Mesothelial cell of epicardium (in vitro differentiated cells): Measurements from ENCODE around the gene IQCF5. TPM values are rescaled to one million over a fixed set of nuclear protein-coding genes. Genes with fewer than 3 reads are reported as not detected.

ENCODE experiments used
- DNase-seq, 2 experiments: peaks; one replicate each; pipeline ENCODE4 v3.0.0; 2021; ENCODE audit warnings: low spot score in 2 of 2; ENCODE audit not compliant: unreplicated experiment in 2 of 2
- H3K27ac Mint-ChIP-seq: 2 replicates; pipeline ENCODE4 v1.8.0; 2021; ENCODE audit warnings: mixed read lengths
- H3K27me3 Mint-ChIP-seq: 2 replicates; pipeline ENCODE4 v1.8.0; 2021; ENCODE audit warnings: low read depth, mixed read lengths
- H3K36me3 Mint-ChIP-seq: 2 replicates; pipeline ENCODE4 v1.8.0; 2021; ENCODE audit warnings: mixed read lengths
- H3K4me1 Mint-ChIP-seq: 2 replicates; pipeline ENCODE4 v1.8.0; 2021; ENCODE audit warnings: mixed read lengths
- H3K4me3 Mint-ChIP-seq: 2 replicates; pipeline ENCODE4 v1.8.0; 2021; ENCODE audit warnings: mild to moderate bottlenecking, moderate library complexity, mixed read lengths
- H3K9me3 Mint-ChIP-seq: 2 replicates; pipeline ENCODE4 v1.8.0; 2021; ENCODE audit warnings: mixed read lengths
- CTCF ChIP-seq: fragments of 200-600 bp; sonication (generic); IDR thresholded peaks from one replicate; pipeline ENCODE4 v1.5.0; 2021; ENCODE audit warnings: antibody characterized with exemption; ENCODE audit not compliant: unreplicated experiment
- total RNA-seq: library from RNA; stranded (reverse); gene quantifications from 3 replicates; pipeline ENCODE4 v1.2.1, GENCODE V29; 2021

IQCF5 gene
- total RNA-seq, 1 donor from 2014 or later: not detected

GRCh38 chr3:51888463-51889105, 13.2 kb upstream of the IQCF5 start:
- H3K4me1 Mint-ChIP-seq: no peaks in the 10 kb centered on the region
- no peak overlapping the region for H3K4me3 Mint-ChIP-seq

GRCh38 chr3:51887620-51888019, 12.2 kb upstream of the IQCF5 start:
- DNase-seq: no peak
- no peaks in the 10 kb centered on the region for H3K36me3 Mint-ChIP-seq
- H3K27ac Mint-ChIP-seq: no peak overlapping the region
- no peak for TF ChIP-seq CTCF
- H3K4me1 Mint-ChIP-seq: no peaks in the 10 kb centered on the region
- no peaks in the 10 kb centered on the region for H3K9me3 Mint-ChIP-seq
- H3K27me3 Mint-ChIP-seq: peaks cover 29% of the 10 kb centered on the region
- no peak overlapping the region for H3K4me3 Mint-ChIP-seq

More at GRCh38 chr3:51888463-51889105, 13.2 kb upstream of the IQCF5 start:
- no peaks in the 10 kb centered on the region for H3K9me3 Mint-ChIP-seq
- no peak for TF ChIP-seq CTCF
- no peak overlapping the region for H3K27ac Mint-ChIP-seq
- H3K27me3 Mint-ChIP-seq: peaks cover 24% of the 10 kb centered on the region
- DNase-seq: no peak
- no peaks in the 10 kb centered on the region for H3K36me3 Mint-ChIP-seq

GRCh38 chr3:51886447-51886846, 11.0 kb upstream of the IQCF5 start:
- Mint-ChIP-seq H3K4me3 (no peak overlapping the region), H3K9me3 (no peaks in the 10 kb centered on the region), H3K27me3 (peaks cover 27% of the 10 kb centered on the region), H3K4me1 (no peaks in the 10 kb centered on the region), H3K36me3 (no peaks in the 10 kb centered on the region), H3K27ac (no peak overlapping the region)
- TF ChIP-seq CTCF: no peak
- DNase-seq: no peak

- H3K4me1 Mint-ChIP-seq: peaks cover 8% of the 10 kb centered on the region
- no peak for TF ChIP-seq CTCF
- DNase-seq: no peak
- peaks cover 4% of the 10 kb centered on the region for H3K9me3 Mint-ChIP-seq
- no peak overlapping the region for H3K27ac Mint-ChIP-seq
- H3K4me3 Mint-ChIP-seq: no peak overlapping the region
- H3K27me3 Mint-ChIP-seq: peaks cover 29% of the 10 kb centered on the region
- no peaks in the 10 kb centered on the region for H3K36me3 Mint-ChIP-seq
These were observed 4.5 kb upstream of the IQCF5 start for GRCh38 chr3:51879937-51880336.

- H3K9me3 Mint-ChIP-seq: peaks cover 4% of the 10 kb centered on the region
- TF ChIP-seq CTCF: no peak
- DNase-seq: no peak
- no peak overlapping the region for H3K4me3 Mint-ChIP-seq
- no peak overlapping the region for H3K27ac Mint-ChIP-seq
- peaks cover 27% of the 10 kb centered on the region for H3K27me3 Mint-ChIP-seq
- H3K4me1 Mint-ChIP-seq: peaks cover 8% of the 10 kb centered on the region
- H3K36me3 Mint-ChIP-seq: no peaks in the 10 kb centered on the region
These were observed 785 bp upstream of the IQCF5 start for GRCh38 chr3:51876186-51876585.
